ENCODE data around the gene CCN5. TPM values are rescaled to one million over a fixed set of nuclear protein-coding genes. Genes with fewer than 3 reads are reported as not detected.

CCN5 gene
- total RNA-seq, 1 experiment from 2014 or later = 0.26 TPM

GRCh38 chr20:44701858-44702256 is 13.3 kb upstream of the CCN5 start:
- Histone ChIP-seq H3K9me2 (replicated peaks; ENCODE audit: low read length) (no peaks in the 10 kb centered on the region), H3K9me3 (ENCODE audit: low read length) (no peaks in the 10 kb centered on the region), H3F3A (ENCODE audit: low read length, unreplicated experiment) (no peaks in the 10 kb centered on the region), H4K20me1 (ENCODE audit: low read length) (no peaks in the 10 kb centered on the region), H2AFZ (ENCODE audit: low read length) (no peak overlapping the region), H3K27me3 (ENCODE audit: low read length) (no peaks in the 10 kb centered on the region), H3K4me3 (ENCODE audit: low read length) (no peak overlapping the region), H3K4me2 (ENCODE audit: low read length) (no peak overlapping the region), H3K9ac (ENCODE audit: low read length) (no peak overlapping the region), H3K79me2 (ENCODE audit: low read length) (no peaks in the 10 kb centered on the region), H3K4me1 (ENCODE audit: insufficient read depth, low read length) (peaks cover 15% of the 10 kb centered on the region), H3K27ac (ENCODE audit: low read length) (no peak overlapping the region), H3K36me3 (ENCODE audit: low read depth, low read length) (no peaks in the 10 kb centered on the region)
- ChIA-PET POLR2A (ENCODE audit: unreplicated experiment) (no interaction called here), CTCF (no interaction called here)
- TF ChIP-seq EZH2 (IDR thresholded peaks at IDR 0.05; ENCODE audit: low read length, unreplicated experiment) (no peak), EZH2phosphoT487 (IDR thresholded peaks at IDR 0.05; ENCODE audit: borderline replicate concordance, low read length) (no peak), CTCF (conservative IDR thresholded peaks at IDR 0.05; ENCODE audit: low read depth, low read length) (no peak)
- intact Hi-C loops (cut with micrococcal nuclease) = no loop called here
- BruUV-seq (replicated peaks) = no TSS peak
- ATAC-seq (no peak), DNase-seq (no peak)

GRCh38 chr20:44702776-44703175 is 12.4 kb upstream of the CCN5 start:
- ATAC-seq = no peak
- Histone ChIP-seq H3K79me2 (ENCODE audit: low read length) (no peaks in the 10 kb centered on the region), H3K4me1 (ENCODE audit: insufficient read depth, low read length) (peaks cover 15% of the 10 kb centered on the region), H3K9ac (ENCODE audit: low read length) (no peak overlapping the region), H3K9me2 (replicated peaks; ENCODE audit: low read length) (no peaks in the 10 kb centered on the region), H2AFZ (ENCODE audit: low read length) (no peak overlapping the region), H3K9me3 (ENCODE audit: low read length) (no peaks in the 10 kb centered on the region), H3K4me2 (ENCODE audit: low read length) (no peak overlapping the region), H3K36me3 (ENCODE audit: low read depth, low read length) (no peaks in the 10 kb centered on the region), H3K4me3 (ENCODE audit: low read length) (no peak overlapping the region), H3F3A (ENCODE audit: low read length, unreplicated experiment) (no peaks in the 10 kb centered on the region), H4K20me1 (ENCODE audit: low read length) (no peaks in the 10 kb centered on the region), H3K27me3 (ENCODE audit: low read length) (no peaks in the 10 kb centered on the region), H3K27ac (ENCODE audit: low read length) (no peak overlapping the region)
- TF ChIP-seq CTCF (conservative IDR thresholded peaks at IDR 0.05; ENCODE audit: low read depth, low read length) = no peak
- no peak for TF ChIP-seq EZH2 (IDR thresholded peaks at IDR 0.05; ENCODE audit: low read length, unreplicated experiment)
- TF ChIP-seq EZH2phosphoT487 (IDR thresholded peaks at IDR 0.05; ENCODE audit: borderline replicate concordance, low read length) = no peak
- ChIA-PET POLR2A (ENCODE audit: unreplicated experiment) (no interaction called here), CTCF (no interaction called here)
- no peak for DNase-seq
- intact Hi-C loops (cut with micrococcal nuclease) = no loop called here
- no TSS peak for BruUV-seq (replicated peaks)

- no TSS peak for BruUV-seq (replicated peaks)
- TF ChIP-seq EZH2phosphoT487 (IDR thresholded peaks at IDR 0.05; ENCODE audit: borderline replicate concordance, low read length) (no peak), EZH2 (IDR thresholded peaks at IDR 0.05; ENCODE audit: low read length, unreplicated experiment) (no peak), CTCF (conservative IDR thresholded peaks at IDR 0.05; ENCODE audit: low read depth, low read length) (no peak)
- Histone ChIP-seq H3F3A (ENCODE audit: low read length, unreplicated experiment) (no peaks in the 10 kb centered on the region), H3K9me3 (ENCODE audit: low read length) (no peaks in the 10 kb centered on the region), H3K9ac (ENCODE audit: low read length) (no peak overlapping the region), H3K4me1 (ENCODE audit: insufficient read depth, low read length) (peaks cover 15% of the 10 kb centered on the region), H4K20me1 (ENCODE audit: low read length) (no peaks in the 10 kb centered on the region), H3K4me3 (ENCODE audit: low read length) (no peak overlapping the region), H3K79me2 (ENCODE audit: low read length) (no peaks in the 10 kb centered on the region), H3K4me2 (ENCODE audit: low read length) (no peak overlapping the region), H2AFZ (ENCODE audit: low read length) (no peak overlapping the region), H3K36me3 (ENCODE audit: low read depth, low read length) (no peaks in the 10 kb centered on the region), H3K27me3 (ENCODE audit: low read length) (no peaks in the 10 kb centered on the region), H3K9me2 (replicated peaks; ENCODE audit: low read length) (no peaks in the 10 kb centered on the region), H3K27ac (ENCODE audit: low read length) (no peak overlapping the region)
- DNase-seq (no peak), ATAC-seq (no peak)
- ChIA-PET CTCF (no interaction called here), POLR2A (ENCODE audit: unreplicated experiment) (no interaction called here)
- intact Hi-C loops (cut with micrococcal nuclease) = no loop called here
Measured at GRCh38 chr20:44703183-44703925, 11.8 kb upstream of the CCN5 start.
